K562 (cell line): ENCODE data around the gene MAGI2. TPM values are rescaled to one million over a fixed set of nuclear protein-coding genes. Genes with fewer than 3 reads are reported as not detected.

Source experiments
- ATAC-seq: fragments of 200-7000 bp; cut with Tn5 transposase; 3 replicates; pipeline ENCODE4 v1.9.1; 2020; ENCODE audit warnings: moderate library complexity
- BruUV-seq: library from RNA; stranded (reverse); fragments of 400-500 nt; replicated peaks from 2 replicates; lab custom pipeline; 2021; lab: Mats Ljungman, UMichigan
- CTCF ChIA-PET: fragments of 300-600 bp; formaldehyde crosslinking; extraction: SDS; loops from one replicate; lab custom pipeline; 2021; ENCODE audit warnings: low intra/inter-chr PET ratio; lab: Yijun Ruan, JAX
- POLR2A ChIA-PET: fragments of 300-600, 350-650 bp; sonication (Branson Sonifier 250); formaldehyde crosslinking; extraction: SDS; loops from one replicate; lab custom pipeline; 2021; ENCODE audit warnings: antibody characterized with exemption, inconsistent platforms; lab: Yijun Ruan, JAX
- DNase-seq, 4 experiments: peaks; one replicate each; pipeline versions ENCODE4 v3.0.0 to v3.0.0-alpha.2; 2011 to 2018; ENCODE audit warnings: low spot score in 3 of 4, mixed read lengths in 3 of 4; ENCODE audit errors: extremely low read depth in 1 of 4
- FAIRE-seq: peaks from 2 replicates; lab custom pipeline; 2011; peaks lifted over from hg19 to GRCh38; lab: Jason Lieb, UNC
- H2AFZ ChIP-seq: 2 replicates; pipeline ENCODE4 v1.6.0; 2011; ENCODE audit warnings: low read depth, low read length, control low read depth, inconsistent platforms
- H3K27ac ChIP-seq: fragments of 200-600 bp; 3 replicates; pipeline ENCODE4 v1.8.0; 2011; ENCODE audit warnings: low read depth, mild to moderate bottlenecking, control low read depth, inconsistent platforms, low read length, moderate library complexity, mixed read lengths; ENCODE audit errors: extremely low read depth
- H3K27me3 ChIP-seq, 2 experiments: fragments of 300-600 bp in 1 of 2; 2 replicates in 1 of 2; 3 replicates in 1 of 2; pipeline versions ENCODE4 v1.6.0 to v1.8.0; 2011; ENCODE audit warnings: inconsistent platforms in 2 of 2, low read length in 2 of 2, mild to moderate bottlenecking in 1 of 2, mixed read lengths in 1 of 2, moderate library complexity in 1 of 2; ENCODE audit not compliant: control insufficient read depth in 2 of 2, insufficient read depth in 2 of 2
- H3K36me3 ChIP-seq: fragments of 300-600 bp; 3 replicates; pipeline ENCODE4 v1.8.0; 2011; ENCODE audit warnings: mild to moderate bottlenecking, low read length, inconsistent platforms; ENCODE audit not compliant: control insufficient read depth, insufficient read depth
- H3K4me1 ChIP-seq, 2 experiments: fragments of 200-600 bp in 1 of 2; replicated peaks in 1 of 2; 2 replicates in 1 of 2; 3 replicates in 1 of 2; pipeline versions ENCODE4 v1.5.1 to v1.8.0; 2011; ENCODE audit warnings: inconsistent platforms in 2 of 2, low read length in 2 of 2, mild to moderate bottlenecking in 1 of 2, mixed read lengths in 1 of 2, moderate library complexity in 1 of 2; ENCODE audit not compliant: control insufficient read depth in 2 of 2, insufficient read depth in 2 of 2
- H3K4me2 ChIP-seq: 2 replicates; pipeline ENCODE4 v1.6.1; 2011; ENCODE audit warnings: low read length, control low read depth, inconsistent platforms, mixed read lengths; ENCODE audit not compliant: insufficient read depth
- H3K4me3 ChIP-seq: fragments of 200-600 bp; sonication (generic), shearing (Covaris generic); 2 replicates; pipeline ENCODE4 v1.5.1; 2016; ENCODE audit warnings: control low read depth, inconsistent platforms
- H3K79me2 ChIP-seq: fragments of 200-600 bp; 3 replicates; pipeline ENCODE4 v1.8.0; 2011; ENCODE audit warnings: low read length, inconsistent platforms; ENCODE audit not compliant: control insufficient read depth, insufficient read depth
- H3K9ac ChIP-seq, 2 experiments: 2 replicates each; pipeline versions ENCODE4 v1.6.0 to v1.6.1; 2011; ENCODE audit warnings: low read depth in 2 of 2, low read length in 2 of 2, control low read depth in 1 of 2, inconsistent platforms in 1 of 2, mild to moderate bottlenecking in 1 of 2, mixed read lengths in 1 of 2; ENCODE audit not compliant: insufficient read depth in 1 of 2
- H3K9me1 ChIP-seq: one replicate; pipeline ENCODE4 v1.6.0; 2011; ENCODE audit warnings: inconsistent platforms, mild to moderate bottlenecking, low read length, moderate library complexity; ENCODE audit not compliant: control insufficient read depth, insufficient read depth
- H3K9me3 ChIP-seq: replicated peaks from 2 replicates; pipeline ENCODE4 v1.5.1; 2011; ENCODE audit warnings: low read depth, low read length, inconsistent platforms; ENCODE audit not compliant: control insufficient read depth, insufficient read depth
- H4K20me1 ChIP-seq: replicated peaks from 2 replicates; pipeline ENCODE4 v1.6.1; 2011; ENCODE audit warnings: low read length, inconsistent platforms, mixed read lengths; ENCODE audit not compliant: control insufficient read depth, insufficient read depth
- CEBPB ChIP-seq: fragments of 450-650 bp; IDR thresholded peaks from 2 replicates; pipeline ENCODE4 v1.6.1; 2016; ENCODE audit warnings: missing genetic modification characterization, missing compliant biosample characterization
- CEBPG ChIP-seq, 3 experiments: fragments of 200-800 bp in 1 of 3; sonication (Bioruptor generic) in 1 of 3; sonication (generic) in 1 of 3; formaldehyde crosslinking in 1 of 3; IDR thresholded peaks in 2 of 3; conservative IDR thresholded peaks in 1 of 3; 2 replicates each; pipeline versions ENCODE4 v1.6.1 to v1.8.0; 2016 to 2022; ENCODE audit warnings: missing compliant biosample characterization in 2 of 3, missing genetic modification characterization in 2 of 3, mild to moderate bottlenecking in 1 of 3, missing genetic modification reagents in 1 of 3
- ELF1 ChIP-seq: fragments of 200-800 bp; sonication (Bioruptor generic); IDR thresholded peaks from 2 replicates; pipeline ENCODE4 v1.6.1; 2016; ENCODE audit warnings: missing genetic modification characterization, missing compliant biosample characterization
- RBBP5 ChIP-seq: fragments of 200-600 bp; sonication (generic); IDR thresholded peaks from 2 replicates; pipeline ENCODE4 v1.6.1; 2012; ENCODE audit warnings: borderline replicate concordance, mild to moderate bottlenecking, low read length, control low read depth, inconsistent platforms; ENCODE audit not compliant: insufficient read depth, poor library complexity, severe bottlenecking
- ZBED1 ChIP-seq: IDR thresholded peaks from 2 replicates; pipeline ENCODE4 v1.6.1; 2014
- ZNF12 ChIP-seq: sonication (generic); formaldehyde crosslinking; IDR thresholded peaks from 2 replicates; pipeline ENCODE4 v1.4.0; 2020; ENCODE audit warnings: mild to moderate bottlenecking, missing genetic modification reagents
- WGBS: fragments of 100-300 bp; shearing (Covaris generic); methylation state at CpG from one replicate; pipeline ENCODE4 v1.1.6; 2016; ENCODE audit warnings: low coverage, mixed read lengths; ENCODE audit not compliant: insufficient coverage; ENCODE audit errors: missing lambda C conversion rate; 5-methylcytosine and 5-hydroxymethylcytosine counted together
- in situ Hi-C: fragments of 300-500 bp; cut with MboI; formaldehyde crosslinking; loops from 4 replicates; pipeline ENCODE4 v1.15.0; 2018; ENCODE audit warnings: inconsistent platforms, mixed read lengths
- intact Hi-C: fragments of 100-400 bp; cut with micrococcal nuclease; formaldehyde crosslinking; loops from 2 replicates; pipeline ENCODE4 v1.14.2; 2022
- polyA plus RNA-seq, 8 experiments: library from polyadenylated mRNA; depleted of rRNA in 4 of 8; stranded (reverse) in 5 of 8; unstranded in 3 of 8; fragments of >200 nt; fragmentation: Nextera tagmentation in 2 of 8; fragmentation: Illumina TruSeq in 1 of 8; extraction: Ambion mirVana in 2 of 8; extraction: Trizol in 1 of 8; gene quantifications; 2 replicates each; pipeline versions ENCODE4 v1.2.1 to v1.2.3, GENCODE V29; 2011 to 2014; ENCODE audit warnings: inconsistent platforms in 1 of 8, missing spikeins in 1 of 8
- total RNA-seq, 7 experiments: library from RNA; depleted of rRNA in 6 of 7; stranded (reverse); fragments of >200 nt in 6 of 7; fragmentation: Illumina TruSeq in 2 of 7; extraction: Trizol in 2 of 7; gene quantifications; 2 replicates each; pipeline versions ENCODE4 v1.2.1 to v1.2.3, GENCODE V29; 2011 to 2021; ENCODE audit warnings: low replicate concordance in 1 of 7
- TF ChIP-seq, protein P1 (sequence below): fragments of 250-450 bp; sonication (Bioruptor Pico); IDR thresholded peaks from 2 replicates; pipeline ENCODE4 v1.8.0; 2022; ENCODE audit warnings: inconsistent platforms, mild to moderate bottlenecking, moderate library complexity, borderline replicate concordance
- TF ChIP-seq, protein P2 (sequence below): IDR thresholded peaks from 2 replicates; pipeline ENCODE4 v1.6.1; 2011; ENCODE audit warnings: borderline replicate concordance, low read depth, mild to moderate bottlenecking, moderate library complexity, low read length; ENCODE audit not compliant: insufficient read depth, poor library complexity, severe bottlenecking

MAGI2 gene
- total and polyA plus RNA-seq, 9 of the 15 experiments (the other 6 are each of a cell fraction or from before 2014, with no cell fraction given) = 0.27 to 1.4 (median 0.70) TPM

DNA sequence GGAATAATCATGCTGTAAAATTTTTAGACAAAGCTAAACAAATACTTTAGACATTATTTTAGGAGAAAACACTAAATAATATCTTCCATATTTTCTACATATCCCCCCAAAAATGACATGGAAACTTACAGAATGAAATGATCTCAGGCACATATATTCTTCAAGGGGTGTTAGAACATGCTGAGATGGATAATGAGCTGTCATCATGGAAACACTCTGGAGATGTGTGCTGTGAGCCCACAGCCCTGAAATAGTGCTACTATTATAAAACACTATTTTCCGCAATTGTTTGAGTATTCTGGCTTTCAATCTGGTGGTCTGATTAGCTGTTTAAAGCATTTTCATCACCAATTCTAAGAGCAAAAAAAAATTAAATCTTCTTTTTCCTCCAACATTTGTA is 1269.2 kb downstream of the MAGI2 start (continued):
- TF ChIP-seq RBBP5 = no peak
- TF ChIP-seq ELF1 (tag) = no peak

DNA sequence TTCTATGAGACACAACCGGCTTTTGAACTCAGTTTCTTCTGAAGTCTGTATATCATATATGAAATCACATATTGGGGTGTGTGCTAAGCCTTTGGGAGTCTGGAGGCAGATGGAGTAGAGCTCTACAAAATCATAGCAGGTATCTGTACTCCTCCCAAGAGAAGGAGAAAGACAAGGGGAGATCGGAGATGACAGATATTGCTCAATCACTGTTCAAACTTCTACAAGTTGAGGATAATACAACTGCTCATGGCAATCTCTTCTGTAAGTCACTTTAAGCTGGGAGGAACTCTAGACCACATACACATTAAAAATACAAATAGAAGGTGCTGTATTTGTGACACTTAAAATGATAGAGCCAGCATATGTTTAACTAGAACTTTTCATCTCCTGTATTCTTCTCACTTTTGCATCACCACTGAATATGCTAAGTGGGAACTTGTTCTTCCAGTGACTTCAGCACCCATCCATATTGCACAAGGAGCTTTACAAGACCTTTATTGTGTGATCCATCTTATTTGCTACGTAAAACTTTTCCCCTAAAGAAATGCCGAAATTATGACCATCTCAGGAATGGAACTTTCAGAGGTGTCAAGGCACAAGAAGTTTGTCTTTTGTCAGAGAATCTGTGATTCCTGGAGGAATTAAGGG is 1273.5 kb downstream of the MAGI2 start:
- H3K4me2 ChIP-seq = no peak overlapping the region
- H3K27me3 ChIP-seq = no peaks in the 10 kb centered on the region; a peak in 1 of 5 replicates
- H3K9me1 ChIP-seq = no peaks in the 10 kb centered on the region
- no peak overlapping the region for H3K4me3 ChIP-seq
- no TSS peak for BruUV-seq
- DNase-seq (no peak), FAIRE-seq (no peak), ATAC-seq (no peak)
- no peaks in the 10 kb centered on the region for H4K20me1 ChIP-seq
- H3K79me2 ChIP-seq = no peaks in the 10 kb centered on the region
- in situ Hi-C loops = no loop called here
- intact Hi-C loops = no loop called here
- no peak overlapping the region for H2AFZ ChIP-seq
- ChIA-PET POLR2A (interaction anchor here (1.8 kb wide), 1 partner anchor 9 kb away, joined by 7 read pairs; no protein-coding TSS in a partner anchor), CTCF (no interaction called here)
- H3K27ac ChIP-seq = no peak overlapping the region
- H3K4me1 ChIP-seq = no peaks in the 10 kb centered on the region
- no peak overlapping the region for H3K9ac ChIP-seq
- H3K36me3 ChIP-seq = no peaks in the 10 kb centered on the region
- 0% methylated on average over 4 of the region's 4 CpGs for WGBS
- TF ChIP-seq, protein P1, sequence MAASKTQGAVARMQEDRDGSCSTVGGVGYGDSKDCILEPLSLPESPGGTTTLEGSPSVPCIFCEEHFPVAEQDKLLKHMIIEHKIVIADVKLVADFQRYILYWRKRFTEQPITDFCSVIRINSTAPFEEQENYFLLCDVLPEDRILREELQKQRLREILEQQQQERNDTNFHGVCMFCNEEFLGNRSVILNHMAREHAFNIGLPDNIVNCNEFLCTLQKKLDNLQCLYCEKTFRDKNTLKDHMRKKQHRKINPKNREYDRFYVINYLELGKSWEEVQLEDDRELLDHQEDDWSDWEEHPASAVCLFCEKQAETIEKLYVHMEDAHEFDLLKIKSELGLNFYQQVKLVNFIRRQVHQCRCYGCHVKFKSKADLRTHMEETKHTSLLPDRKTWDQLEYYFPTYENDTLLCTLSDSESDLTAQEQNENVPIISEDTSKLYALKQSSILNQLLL (CRISPR knock-in tag) = no peak
- TF ChIP-seq CEBPB (tag) (0 out of 2 replicates have a peak, but pooled peaks have one; percentile 37), ZBED1 (no peak), CEBPG (CRISPR knock-in tag; IDR thresholded peaks at IDR 0.05) (no peak), CEBPG (tag; conservative IDR thresholded peaks at IDR 0.05 in 1 of 2, IDR thresholded peaks at IDR 0.05 in 1 of 2) (peak; percentile 51 to 64), ZNF12 (CRISPR knock-in tag) (no peak)
- TF ChIP-seq, protein P2, sequence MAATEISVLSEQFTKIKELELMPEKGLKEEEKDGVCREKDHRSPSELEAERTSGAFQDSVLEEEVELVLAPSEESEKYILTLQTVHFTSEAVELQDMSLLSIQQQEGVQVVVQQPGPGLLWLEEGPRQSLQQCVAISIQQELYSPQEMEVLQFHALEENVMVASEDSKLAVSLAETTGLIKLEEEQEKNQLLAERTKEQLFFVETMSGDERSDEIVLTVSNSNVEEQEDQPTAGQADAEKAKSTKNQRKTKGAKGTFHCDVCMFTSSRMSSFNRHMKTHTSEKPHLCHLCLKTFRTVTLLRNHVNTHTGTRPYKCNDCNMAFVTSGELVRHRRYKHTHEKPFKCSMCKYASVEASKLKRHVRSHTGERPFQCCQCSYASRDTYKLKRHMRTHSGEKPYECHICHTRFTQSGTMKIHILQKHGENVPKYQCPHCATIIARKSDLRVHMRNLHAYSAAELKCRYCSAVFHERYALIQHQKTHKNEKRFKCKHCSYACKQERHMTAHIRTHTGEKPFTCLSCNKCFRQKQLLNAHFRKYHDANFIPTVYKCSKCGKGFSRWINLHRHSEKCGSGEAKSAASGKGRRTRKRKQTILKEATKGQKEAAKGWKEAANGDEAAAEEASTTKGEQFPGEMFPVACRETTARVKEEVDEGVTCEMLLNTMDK = no peak
- TF ChIP-seq, all 486 proteins: peak for 2
- H3K9me3 ChIP-seq = no peaks in the 10 kb centered on the region
